ENCODE results near the gene GCA.
A peak's percentile ranks its signal among the peaks of the same experiment; 100 is the strongest.

Gene GCA, protein sequence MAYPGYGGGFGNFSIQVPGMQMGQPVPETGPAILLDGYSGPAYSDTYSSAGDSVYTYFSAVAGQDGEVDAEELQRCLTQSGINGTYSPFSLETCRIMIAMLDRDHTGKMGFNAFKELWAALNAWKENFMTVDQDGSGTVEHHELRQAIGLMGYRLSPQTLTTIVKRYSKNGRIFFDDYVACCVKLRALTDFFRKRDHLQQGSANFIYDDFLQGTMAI

DNA sequence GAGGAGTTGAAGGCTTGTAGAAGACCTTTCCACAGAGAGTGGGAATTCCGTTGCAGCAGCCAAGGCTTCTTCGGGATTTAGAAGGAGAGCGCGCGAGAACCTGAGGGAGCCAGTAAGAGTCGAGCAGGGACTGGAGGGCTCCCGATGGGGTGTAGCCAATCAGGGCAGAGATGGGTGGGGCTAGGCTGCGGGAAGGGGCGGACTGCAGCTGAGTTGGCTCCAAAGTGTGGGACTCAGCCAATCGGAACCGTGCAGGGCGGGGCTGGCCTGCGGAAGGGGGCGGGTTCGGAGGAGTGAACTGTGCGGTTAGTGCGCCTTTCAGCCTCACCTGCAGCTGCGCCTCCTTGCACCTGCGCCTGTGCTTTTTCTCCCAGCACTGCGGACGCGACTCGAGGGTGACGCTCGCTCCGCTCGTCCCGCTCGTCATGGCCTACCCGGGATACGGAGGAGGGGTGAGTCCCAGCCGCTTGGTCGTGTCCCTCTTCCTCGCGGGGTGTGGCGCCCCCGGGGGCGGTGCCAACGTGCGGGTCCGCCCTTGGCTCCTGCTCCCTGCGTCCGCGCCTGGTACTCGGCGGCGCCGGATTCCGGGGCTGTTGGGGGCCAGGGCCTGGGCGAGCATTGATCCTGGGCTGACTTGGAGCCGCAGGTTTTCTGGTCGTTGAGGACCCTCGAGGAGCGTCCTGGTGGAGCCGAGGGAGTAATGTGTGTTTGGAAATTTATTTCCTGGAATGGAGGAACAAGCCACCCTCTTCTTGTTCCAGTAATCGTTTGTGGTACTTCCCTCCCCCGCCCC, at the start of gene GCA:
GCA (plus strand) TSS at position 309 of the 793 bp plus-strand sequence; CDS start at position 426, 117 bp downstream.
- peak; percentile 97 for DNase-seq

DNA sequence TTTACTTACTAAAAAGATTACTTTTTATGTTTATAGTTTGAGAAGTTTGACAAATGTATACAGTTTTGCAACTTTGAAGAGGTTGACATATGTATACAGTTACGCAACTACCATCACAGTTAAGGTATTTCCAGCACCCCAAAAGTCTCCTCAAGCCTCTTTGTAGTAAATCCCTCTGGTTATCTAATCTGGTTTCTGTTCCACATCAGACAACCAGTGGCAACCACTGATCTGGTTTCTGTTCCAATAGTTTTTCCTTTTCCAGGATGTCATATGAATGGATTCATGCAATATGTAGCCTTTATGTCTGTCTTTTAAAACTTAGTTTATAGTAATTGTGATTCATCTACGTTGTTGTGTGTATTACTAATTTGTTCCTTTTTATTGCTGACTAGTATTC, 48.9 kb upstream of the GCA start:
- DNase-seq = no peak

DNA sequence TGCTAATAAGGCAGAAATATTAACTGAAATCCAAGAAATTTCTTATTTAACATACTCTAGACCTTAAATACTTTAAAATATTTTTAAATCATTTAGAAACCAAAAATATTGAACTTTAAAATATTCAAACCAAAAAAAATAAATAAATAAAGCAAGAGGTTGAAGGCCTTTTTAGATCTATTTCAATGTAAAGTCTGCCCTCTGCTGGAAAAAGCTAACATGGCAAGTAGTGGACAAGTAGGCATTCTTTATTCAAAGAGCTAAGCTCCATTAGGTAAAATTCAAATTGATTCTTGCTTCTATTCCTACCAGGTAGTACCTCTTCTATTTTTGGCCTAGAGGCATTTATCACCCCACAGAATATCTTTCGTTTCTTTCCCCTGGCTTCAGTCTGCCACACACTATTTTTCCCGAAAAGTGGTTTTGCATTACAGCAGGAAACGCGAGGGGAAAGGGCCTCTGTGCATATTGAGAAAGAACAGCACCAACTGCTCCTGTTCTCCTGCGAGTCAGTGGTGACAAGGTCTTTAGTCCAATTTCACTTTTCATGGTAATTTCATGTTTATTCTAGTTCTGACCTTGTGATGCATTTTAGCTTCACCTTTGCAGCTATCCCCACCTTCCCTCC, 45.9 kb upstream of the GCA start:
- DNase-seq = peak; percentile 63

DNA sequence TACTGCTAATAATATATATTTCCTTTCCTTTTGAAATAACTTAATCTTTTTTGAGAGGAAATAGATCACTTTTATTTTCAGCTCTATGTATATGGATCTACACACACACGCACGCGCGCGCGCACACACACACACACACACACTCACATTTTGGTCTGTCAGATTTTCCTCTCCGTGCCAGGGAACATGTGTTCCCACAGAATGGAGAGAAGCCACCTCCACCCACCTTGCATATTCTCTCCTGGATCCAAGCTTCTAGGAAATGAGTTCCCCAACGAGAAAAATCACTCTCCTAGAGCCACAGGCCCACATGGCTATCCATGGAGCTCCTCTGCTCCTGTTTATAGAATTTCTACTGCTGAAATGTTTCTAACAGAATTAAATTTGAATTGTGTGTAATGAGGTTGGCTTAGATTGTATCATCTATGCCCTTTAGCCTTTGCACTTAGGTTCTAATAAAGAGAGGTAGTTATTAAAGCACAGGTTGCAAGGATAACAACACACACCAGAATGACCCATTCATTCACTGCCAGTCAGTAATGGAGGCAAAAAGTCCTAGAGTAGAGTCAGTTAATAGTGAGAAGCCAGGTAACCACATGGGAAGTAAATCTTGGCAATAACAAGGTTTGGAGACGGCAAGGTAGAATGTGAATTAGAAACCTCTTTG, 45.1 kb upstream of the GCA start:
- DNase-seq = no peak

DNA sequence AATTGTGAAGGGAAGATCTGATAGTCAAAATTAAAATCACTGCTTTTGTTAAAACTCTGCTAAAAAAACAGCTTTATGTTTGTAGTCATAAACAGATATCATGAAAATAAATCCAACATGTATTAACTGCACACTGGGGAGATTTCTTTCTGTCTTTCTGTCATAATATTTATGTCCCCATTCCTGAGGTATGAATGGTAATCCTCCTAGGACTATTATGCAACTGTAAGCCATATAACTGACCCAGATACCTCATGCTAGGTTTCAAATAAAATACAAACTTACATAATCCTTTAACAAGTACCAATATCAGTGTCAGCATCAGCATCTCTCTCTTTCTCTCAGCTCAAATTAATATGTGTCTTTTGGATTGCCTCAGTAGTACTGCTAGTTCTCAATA, 43.7 kb upstream of the GCA start:
- DNase-seq = no peak

DNA sequence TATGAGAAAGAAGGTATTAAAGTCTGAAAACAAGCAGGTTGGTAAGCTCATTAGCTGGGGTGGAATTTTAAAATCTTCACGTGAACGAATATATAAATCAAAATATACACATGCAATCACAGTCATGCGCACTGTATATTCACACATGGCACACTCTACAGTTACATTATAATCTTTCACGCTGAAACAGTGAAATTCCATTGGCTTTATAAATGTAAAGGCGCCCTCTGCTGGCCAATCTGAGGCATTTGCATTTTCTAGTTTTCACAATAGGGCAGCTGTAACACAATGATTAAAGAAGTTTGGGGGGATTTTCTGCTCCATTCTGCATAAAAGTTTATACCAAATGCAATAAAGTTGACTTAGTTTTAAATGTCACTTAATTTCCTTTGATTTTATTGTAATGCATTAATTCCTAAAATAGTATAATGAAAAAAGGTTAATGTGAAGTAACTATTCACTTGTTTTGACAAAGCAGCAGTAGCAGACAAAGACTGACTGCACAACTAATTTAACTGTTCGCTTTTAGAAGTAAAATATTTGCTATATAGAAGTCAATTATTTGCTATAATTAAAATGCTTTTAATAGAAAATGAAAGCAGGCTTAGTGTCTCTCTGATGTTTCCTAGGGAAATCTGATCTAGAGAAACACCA, 42.7 kb upstream of the GCA start:
- DNase-seq = peak; percentile 61

DNA sequence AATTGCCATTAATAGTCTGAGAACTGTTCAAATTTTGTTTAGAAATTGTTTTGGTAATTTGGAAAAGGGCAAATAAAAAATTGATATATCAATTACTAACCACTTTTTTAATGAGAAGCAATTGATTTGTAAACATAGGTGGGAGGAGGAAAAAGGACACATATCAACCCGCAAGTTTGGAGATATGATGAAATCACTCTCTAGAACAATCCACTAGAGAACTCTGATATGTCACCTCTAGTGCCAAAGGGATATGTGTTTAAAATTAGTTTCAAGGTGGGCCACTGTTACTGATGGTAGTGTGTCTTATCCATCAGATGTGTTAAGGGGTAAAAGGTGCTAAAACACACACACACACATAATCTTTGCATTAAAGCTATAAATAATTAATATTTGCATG, 42.1 kb upstream of the GCA start:
- DNase-seq = no peak

DNA sequence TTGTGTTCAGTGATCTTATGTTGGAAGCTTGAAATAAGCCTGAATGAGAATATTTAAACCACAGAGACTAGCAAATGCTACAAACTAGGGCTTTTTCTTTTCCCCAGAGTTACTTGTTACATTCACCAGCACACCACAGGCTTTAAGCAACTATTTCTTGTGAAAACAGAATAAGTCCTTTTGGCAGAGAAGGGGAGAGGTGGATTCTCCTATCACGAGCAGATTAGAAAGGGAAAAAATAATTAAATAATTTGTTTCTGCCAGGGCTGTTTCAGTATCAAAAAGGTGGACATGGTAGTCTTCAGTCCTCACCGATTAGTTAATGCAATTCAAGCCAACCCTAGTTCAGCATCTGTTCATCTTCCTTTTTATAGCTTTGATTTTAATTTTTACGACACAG, 38.0 kb upstream of the GCA start:
- no peak for DNase-seq

DNA sequence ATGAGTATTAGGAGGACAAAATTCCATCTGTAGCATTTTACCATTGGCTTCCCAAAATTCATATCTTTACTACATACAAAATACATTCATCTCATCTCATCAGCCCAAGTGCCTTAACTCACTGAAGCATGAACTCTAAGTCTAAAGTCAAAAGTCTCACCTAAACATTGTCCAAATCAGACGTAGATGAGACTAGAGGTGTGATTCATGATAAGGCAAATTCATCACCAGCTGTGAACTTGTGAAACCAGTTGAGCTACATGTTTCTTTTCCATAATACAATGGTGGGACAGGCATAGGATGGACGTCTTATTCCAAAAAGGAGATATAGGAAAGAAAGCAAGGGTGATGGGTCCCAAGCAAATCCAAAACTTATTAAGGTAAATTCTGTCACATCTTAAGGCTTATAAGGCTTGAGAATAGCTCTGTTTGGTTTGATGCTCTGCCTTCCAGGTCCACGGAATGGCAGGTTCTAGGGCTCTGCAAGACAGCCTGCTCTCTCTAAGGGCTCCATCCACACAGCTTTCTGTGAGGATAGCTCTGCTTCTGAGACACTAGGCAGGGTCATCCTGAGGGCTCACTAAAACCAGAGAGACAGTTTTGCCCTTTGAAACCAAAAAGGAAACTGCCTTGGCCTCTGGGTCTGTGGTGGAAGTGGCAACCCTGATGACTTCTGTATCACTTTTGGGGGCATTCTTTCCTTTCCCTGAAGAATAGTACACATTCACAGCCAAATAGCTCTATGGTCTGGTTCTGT, 35.0 kb upstream of the GCA start:
- no peak for DNase-seq

DNA sequence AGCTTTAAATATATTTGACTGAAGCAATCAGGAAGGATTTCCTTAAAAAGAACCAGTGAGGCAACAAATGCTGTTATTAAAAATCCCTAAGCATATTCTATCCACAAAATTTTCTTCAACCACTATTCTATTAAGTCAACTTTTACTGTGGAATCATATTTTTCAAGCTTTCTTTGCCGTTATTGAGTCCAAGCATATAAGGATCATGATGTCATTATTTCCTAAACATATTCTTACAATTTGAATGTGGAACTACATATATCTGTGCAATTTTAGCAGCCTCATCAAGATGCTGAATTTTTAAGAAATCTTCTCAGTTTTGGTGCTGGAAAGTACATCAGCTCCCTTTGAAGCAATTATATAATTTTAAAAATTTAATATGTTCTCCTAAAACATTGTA, 31.1 kb upstream of the GCA start:
- DNase-seq = no peak

DNA sequence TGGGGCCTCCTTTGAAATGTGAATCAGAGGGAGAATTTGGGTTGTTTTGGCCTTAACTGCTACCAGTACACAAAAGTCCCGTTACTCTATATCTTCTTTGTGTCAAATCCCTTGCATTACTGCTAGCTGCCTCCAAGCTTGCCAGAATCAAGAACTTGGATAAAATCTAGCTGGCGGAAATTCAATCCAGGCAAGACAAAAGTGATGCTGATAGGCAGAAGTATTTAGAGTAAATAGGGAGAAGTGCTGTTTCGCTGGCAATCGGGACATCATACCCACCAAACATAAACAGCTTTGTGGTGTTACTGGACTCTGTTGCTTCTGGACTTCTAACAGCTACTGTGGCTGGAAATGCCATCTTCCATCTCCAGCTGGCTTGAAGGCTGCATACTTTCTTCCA, 28.0 kb upstream of the GCA start:
- no peak for DNase-seq

DNA sequence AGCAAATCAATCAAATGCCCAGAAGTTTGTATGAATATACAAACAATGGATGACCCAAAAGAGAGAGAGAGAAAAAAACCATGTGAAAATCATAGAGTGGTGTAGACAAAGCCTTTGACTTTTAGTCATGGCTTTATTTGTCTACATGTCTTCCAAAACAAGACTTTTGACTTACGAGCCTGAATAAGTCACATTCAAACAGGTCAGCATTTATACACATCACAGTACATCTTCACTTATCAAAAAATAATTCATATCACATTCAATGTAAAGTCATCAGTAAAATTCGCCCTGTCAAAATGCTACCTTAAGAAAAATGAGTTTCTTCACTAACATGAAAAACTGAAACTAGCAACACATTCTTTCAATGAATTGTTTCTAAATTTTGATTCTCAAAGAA, 27.3 kb upstream of the GCA start:
- DNase-seq = no peak

DNA sequence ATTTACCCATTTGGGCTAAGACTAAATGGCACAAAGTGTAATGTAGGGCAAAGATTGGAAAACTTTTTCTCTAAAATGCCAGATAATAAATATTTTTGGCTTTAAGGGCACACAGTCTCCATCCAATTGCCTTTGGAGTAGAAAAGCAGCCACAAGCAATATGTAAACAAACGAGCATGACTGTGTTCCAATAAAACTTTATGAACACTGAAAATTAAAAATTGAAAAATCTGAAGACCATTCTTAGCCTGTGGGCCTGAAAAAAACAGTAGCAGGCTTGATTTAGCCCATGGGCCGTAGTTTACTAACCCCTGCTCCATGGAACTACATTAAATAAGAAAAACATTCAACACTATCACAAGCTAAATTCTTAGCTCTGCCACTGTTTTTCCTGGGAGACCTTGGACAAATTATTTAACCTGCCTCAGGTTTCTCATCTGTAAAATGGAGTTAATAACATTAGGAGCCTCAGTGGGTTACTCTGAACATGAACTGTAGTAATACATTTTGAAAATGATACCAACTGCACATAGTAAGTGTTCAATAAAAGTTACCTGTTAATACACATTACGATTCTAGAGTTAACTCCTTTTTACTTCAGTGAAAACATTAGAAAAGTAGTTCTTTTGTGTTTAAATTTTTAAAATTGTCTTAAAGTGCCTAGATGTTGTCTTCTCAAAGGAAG, 26.7 kb upstream of the GCA start:
- DNase-seq = no peak

DNA sequence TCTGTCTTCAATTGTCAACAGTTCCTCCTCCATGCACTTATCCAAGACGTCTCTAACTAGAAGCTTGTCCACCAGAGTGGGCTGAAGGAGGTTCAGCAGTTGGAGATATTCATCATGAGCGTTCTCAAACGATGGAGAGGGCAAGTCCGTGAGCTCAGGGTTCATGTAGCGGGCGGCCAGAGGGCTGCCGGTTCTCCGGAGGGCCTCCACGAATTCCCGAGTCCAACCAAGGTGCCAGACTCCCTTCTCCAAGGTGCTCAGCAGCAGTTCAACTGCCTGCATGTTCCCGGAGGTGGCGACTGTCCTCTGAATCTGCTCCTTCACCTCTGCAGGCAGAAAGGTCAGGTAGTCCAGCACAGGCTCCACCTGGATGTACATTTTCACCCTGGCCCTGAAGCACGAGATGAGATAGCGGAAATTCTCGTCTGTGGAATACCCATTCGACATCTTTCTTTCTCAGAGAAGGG, 26.0 kb upstream of the GCA start:
- peak; percentile 17 for DNase-seq

DNA sequence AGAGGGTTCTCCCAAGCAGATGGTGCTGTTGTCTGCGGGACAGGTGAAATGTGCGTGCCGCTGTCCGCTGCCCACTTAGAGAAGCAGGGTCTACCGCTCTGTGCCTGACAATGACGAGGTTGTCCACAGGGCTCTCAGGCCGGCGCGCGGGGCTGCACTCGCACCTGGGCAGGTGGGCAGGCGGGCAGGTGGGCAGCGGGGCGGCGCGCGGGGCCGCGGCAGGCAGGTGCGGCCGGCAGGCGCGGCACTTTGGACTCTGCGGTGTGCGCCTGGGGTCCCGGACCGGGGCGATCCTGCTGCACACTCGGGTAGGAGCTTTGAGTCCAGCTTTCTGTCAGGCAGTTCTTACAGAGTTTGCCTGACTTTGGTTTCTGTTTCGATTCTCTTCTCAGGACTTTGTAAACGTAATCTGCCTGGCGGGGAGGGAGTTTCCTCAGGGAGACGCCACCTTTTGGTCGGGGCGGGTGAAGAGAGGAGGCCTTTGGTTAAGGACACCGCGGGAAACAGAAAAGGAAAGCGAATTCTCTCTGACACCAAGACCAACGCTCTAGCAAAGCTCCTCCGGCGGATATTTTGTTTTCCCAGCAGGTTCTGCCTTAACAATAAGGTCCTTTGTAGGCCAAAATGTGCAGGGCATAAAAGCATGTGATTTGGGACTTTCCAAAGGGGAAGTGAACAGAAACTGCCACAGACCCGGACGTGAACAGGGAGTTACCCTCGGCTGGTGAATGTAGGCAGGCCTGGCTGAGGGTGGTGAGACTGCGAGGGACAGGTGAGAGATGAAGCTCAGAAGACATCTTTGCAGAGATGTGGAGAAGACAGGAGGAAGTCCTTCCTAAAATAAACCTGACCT, 25.4 kb upstream of the GCA start, which contains the start of gene IFIH1:
IFIH1 (minus strand) TSS at position 357 of the 853 bp plus-strand sequence. CDS start 377 bp downstream, outside the sequence.
- peak; percentile 57 for DNase-seq

DNA sequence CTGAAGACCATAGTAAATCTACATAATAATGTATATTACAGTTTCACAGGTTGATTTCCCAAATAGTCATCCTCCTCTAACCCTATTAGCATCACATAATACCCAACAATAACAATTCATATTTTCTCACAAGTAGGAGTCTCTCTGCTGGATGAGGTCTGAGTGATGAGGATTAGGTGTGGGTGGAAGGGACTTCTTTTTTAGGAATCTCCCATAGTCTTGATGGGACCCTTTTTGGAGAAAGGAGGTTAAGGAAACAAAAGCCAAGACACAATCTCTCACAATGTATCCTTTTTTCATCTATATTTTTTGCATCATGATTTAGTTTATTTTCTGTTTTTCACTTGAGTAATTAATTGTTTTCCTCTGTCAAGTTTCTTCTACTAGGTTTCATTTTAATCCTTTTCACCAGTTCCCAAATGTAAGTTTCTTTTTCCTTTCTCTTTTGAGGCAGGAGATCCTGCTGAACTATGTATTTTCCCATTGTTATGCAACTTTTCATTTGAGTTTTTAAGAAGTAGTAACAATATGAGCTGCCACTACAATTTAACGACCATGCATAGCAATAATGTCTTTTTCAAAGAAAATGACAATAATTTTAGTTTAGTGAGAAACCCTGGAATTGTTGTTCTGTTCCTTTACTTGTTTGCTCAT, 22.9 kb upstream of the GCA start:
- no peak for DNase-seq

DNA sequence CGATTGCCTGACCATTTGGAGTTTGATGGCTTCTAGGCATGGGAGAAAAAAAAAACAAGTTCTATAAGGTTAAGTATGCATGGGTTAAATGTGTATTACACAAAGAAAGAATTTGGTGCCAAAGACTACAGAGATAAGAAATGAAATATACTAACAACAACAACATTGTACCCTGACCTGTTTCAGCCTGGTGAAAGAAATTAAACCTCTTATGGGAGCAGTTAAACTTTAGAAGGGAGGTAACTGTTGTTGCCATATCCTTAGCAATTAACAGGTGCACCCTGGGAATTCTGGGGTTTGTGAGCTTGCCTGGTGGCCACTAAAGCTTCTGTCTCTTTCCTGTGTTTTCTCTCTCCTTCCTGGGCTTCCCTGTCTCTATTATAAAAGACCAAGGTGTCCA, 19.0 kb upstream of the GCA start:
- DNase-seq = no peak

DNA sequence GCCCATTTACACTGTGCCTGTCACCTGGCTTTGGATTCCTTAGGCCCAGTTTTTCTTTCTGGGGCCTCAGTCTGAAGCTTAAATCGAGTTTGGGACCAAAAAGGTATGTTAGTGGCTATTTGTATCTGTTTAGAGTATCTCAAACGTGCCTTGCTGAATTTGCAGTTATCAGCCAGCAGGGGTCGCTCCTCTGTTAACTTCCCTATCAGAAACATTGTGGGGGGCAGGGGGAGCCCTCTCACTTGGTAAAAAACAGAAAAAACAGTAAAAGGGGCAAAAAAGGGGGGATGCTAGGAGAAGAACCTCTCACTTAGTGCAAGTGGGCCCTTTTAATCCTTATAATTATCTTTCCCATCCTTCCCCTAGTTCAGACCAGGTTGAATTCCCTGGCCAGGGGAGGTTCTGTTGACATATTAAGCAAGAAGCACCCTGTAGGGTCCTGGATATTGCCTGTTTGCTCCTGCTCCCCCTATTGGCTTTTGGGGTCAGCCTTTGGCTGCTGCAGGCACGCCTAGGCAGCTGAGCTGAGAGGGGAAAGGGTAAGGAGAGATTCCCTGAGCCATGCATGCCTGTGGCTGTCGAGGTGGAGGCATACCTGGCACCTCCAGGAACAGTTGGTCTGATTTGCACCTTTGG, 16.7 kb upstream of the GCA start:
- peak; percentile 20 for DNase-seq

DNA sequence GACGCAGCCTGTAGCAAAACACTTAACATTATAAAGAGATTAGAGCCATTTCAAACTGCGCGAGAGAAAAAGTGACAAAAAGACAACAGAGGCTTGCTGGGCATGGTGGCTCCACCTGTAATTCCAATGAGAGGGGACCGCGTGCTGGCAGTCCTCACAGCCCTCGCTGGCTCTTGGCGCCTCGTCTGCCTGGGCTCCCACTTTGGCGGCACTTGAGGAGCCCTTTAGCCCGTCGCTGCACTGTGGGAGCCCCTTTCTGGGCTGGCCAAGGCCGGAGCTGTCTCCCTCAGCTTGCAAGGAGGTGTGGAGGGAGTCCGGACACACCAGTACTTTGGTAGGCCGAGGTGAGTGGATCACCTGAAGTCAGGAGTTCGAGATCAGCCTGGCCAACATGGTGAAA, 16.1 kb upstream of the GCA start:
- DNase-seq = no peak

Data from activated gamma-delta T cell treated with Interleukin-2 at 50 U/mL for 16 hours (primary cell).